ENCODE data around the gene SMIM33. TPM values are rescaled to one million over a fixed set of nuclear protein-coding genes. Genes with fewer than 3 reads are reported as not detected.
"Not testable (repeated sequence)": the region's sequence is repeated elsewhere in the genome, so short reads cannot be mapped to it uniquely, and the experiment has no call there.

The SMIM33 gene
- total and polyA plus RNA-seq, 11 donors = 0.16 TPM; not detected in 10

GRCh38 chr5:139475865-139476617 is 5.2 kb downstream of the SMIM33 start:
- WGBS, 4 donors = 79 to 88% (median 83%) methylated on average over 13 of the region's 13 CpGs
- ATAC-seq (no peak), DNase-seq (peak in 1 of 5 donors; percentile 9)
- H3K4me3 ChIP-seq = no peak overlapping the region
- H3K36me3 ChIP-seq = peaks cover 0 to 62% (median 56%) of the 10 kb centered on the region in 9 donors
- peak overlapping the region in 3 of 12 donors; percentile 29 to 59 (median 34) for H3K27ac ChIP-seq
- intact Hi-C loops (cut with DNase I) = no loop called here
- no peaks in the 10 kb centered on the region for H3K27me3 ChIP-seq
- peaks cover 0 to 87% (median 46%) of the 10 kb centered on the region in 12 donors for H3K4me1 ChIP-seq
- H3K9me3 ChIP-seq = no peaks in the 10 kb centered on the region
- TF ChIP-seq CTCF (IDR thresholded peaks at IDR 0.05) (no peak), POLR2A (IDR thresholded peaks at IDR 0.05) (no peak)

- H3K9me3 ChIP-seq; intact Hi-C loops (cut with DNase I); H3K27me3 ChIP-seq; H3K4me3 ChIP-seq; ATAC-seq: not testable (repeated sequence)
- peak overlapping the region in 3 of 12 donors; percentile 20 to 36 (median 33) for H3K27ac ChIP-seq
- H3K36me3 ChIP-seq = peaks cover 0 to 62% (median 56%) of the 10 kb centered on the region in 9 donors
- H3K4me1 ChIP-seq = peaks cover 0 to 87% (median 53%) of the 10 kb centered on the region in 12 donors
- 56 to 65% (median 63%) methylated on average over 9 of the region's 9 CpGs for WGBS, 4 donors
- DNase-seq = peak in 2 of 5 donors; percentile 8 to 16
These were observed 8.0 kb downstream of the SMIM33 start for GRCh38 chr5:139478657-139479423.

GRCh38 chr5:139479729-139480128 is 8.9 kb downstream of the SMIM33 start:
- peaks cover 0 to 87% (median 49%) of the 10 kb centered on the region in 12 donors for H3K4me1 ChIP-seq
- ATAC-seq, DNase-seq, H3K9me3 ChIP-seq, H3K27me3 ChIP-seq, H3K4me3 ChIP-seq: not testable (repeated sequence)
- peaks cover 0 to 62% (median 56%) of the 10 kb centered on the region in 9 donors for H3K36me3 ChIP-seq
- 96 to 98% (median 96%) methylated on average over 4 of the region's 4 CpGs for WGBS, 4 donors
- H3K27ac ChIP-seq = peak overlapping the region in 1 of 12 donors; percentile 18
- intact Hi-C loops (cut with DNase I) = loop anchor here in 5 of 10 donors (5.0 to 10.0 kb wide), 3 partner anchors 37 to 45 kb away; partner anchors contain the start of gene DNAJC18 (in 2 of the 5)

- ATAC-seq = peak in 3 of 4 donors; percentile 19 to 52 (median 48)
- DNase-seq = peak in 4 of 5 donors; percentile 58 to 72 (median 60)
- Histone ChIP-seq H3K36me3 (peaks cover 0 to 50% (median 45%) of the 10 kb centered on the region in 9 donors), H3K9me3 (no peaks in the 10 kb centered on the region), H3K27ac (peak overlapping the region; percentile 86 to 98 (median 92)), H3K27me3 (no peaks in the 10 kb centered on the region), H3K4me1 (peaks cover 0 to 81% (median 43%) of the 10 kb centered on the region in 12 donors), H3K4me3 (peak overlapping the region; percentile 35 to 81 (median 62))
- intact Hi-C loops (cut with DNase I) = loop anchor here in 5 of 10 donors (5.0 to 10.0 kb wide), 3 partner anchors 36 to 46 kb away; partner anchors contain the start of gene DNAJC18 (in 2 of the 5)
- TF ChIP-seq POLR2A (IDR thresholded peaks at IDR 0.05) = no peak
- no peak for TF ChIP-seq CTCF (IDR thresholded peaks at IDR 0.05)
- WGBS, 4 donors = 20 to 80% (median 29%) methylated on average over 1 to 12 of the region's 12 CpGs
These were observed 10.3 kb downstream of the SMIM33 start for GRCh38 chr5:139481122-139481533.
